IPS DF 19.7 (cell line): Measurements from ENCODE around the gene TMEM101.
A peak's percentile ranks its signal among the peaks of the same experiment; 100 is the strongest.
"Not testable (repeated sequence)": the region's sequence is repeated elsewhere in the genome, so short reads cannot be mapped to it uniquely, and the experiment has no call there.

Experiments used
- DNase-seq: peaks from one replicate; pipeline ENCODE4 v3.0.0-alpha.2; 2013; ENCODE audit warnings: low read depth, low spot score

TMEM101 gene

GRCh38 chr17:44014437-44015172, at the start of gene TMEM101:
Gene TMEM101, minus strand, starts transcription at chr17:44014963. Its CDS starts 11 bp downstream, at chr17:44014952.
- peak; percentile 85 for DNase-seq

- no peak for DNase-seq
Observed at GRCh38 chr17:44063704-44064639, 49.2 kb upstream of the TMEM101 start.

- DNase-seq: no peak
Observed at GRCh38 chr17:44062871-44063270, 48.1 kb upstream of the TMEM101 start.

- DNase-seq: no peak
Observed at GRCh38 chr17:44061446-44061845, 46.7 kb upstream of the TMEM101 start.

- no peak for DNase-seq
Observed at GRCh38 chr17:44059101-44059892, 44.5 kb upstream of the TMEM101 start.

- DNase-seq: no peak
Observed at GRCh38 chr17:44053125-44053872, 38.5 kb upstream of the TMEM101 start.

- no peak for DNase-seq
Observed at GRCh38 chr17:44049294-44050060, 34.7 kb upstream of the TMEM101 start.

GRCh38 chr17:44046893-44047292, 32.1 kb upstream of the TMEM101 start:
- DNase-seq: not testable (repeated sequence)

GRCh38 chr17:44045486-44045885, 30.7 kb upstream of the TMEM101 start:
- DNase-seq: no peak

GRCh38 chr17:44044071-44044470, 29.3 kb upstream of the TMEM101 start:
- DNase-seq: no peak

- DNase-seq: no peak
Observed at GRCh38 chr17:44043272-44043696, 28.5 kb upstream of the TMEM101 start.

- no peak for DNase-seq
Observed at GRCh38 chr17:44039829-44040635, 25.3 kb upstream of the TMEM101 start.

- DNase-seq: no peak
Observed at GRCh38 chr17:44038604-44039011, 23.8 kb upstream of the TMEM101 start.

- DNase-seq: no peak
Observed at GRCh38 chr17:44037471-44037870, 22.7 kb upstream of the TMEM101 start.

GRCh38 chr17:44034688-44035087, 19.9 kb upstream of the TMEM101 start:
- not testable (repeated sequence) for DNase-seq

GRCh38 chr17:44033861-44034408, 19.2 kb upstream of the TMEM101 start:
- no peak for DNase-seq

GRCh38 chr17:44030482-44030881, 15.7 kb upstream of the TMEM101 start:
- DNase-seq: no peak

- no peak for DNase-seq
Observed at GRCh38 chr17:44029736-44030135, 15.0 kb upstream of the TMEM101 start.

- DNase-seq: no peak
Observed at GRCh38 chr17:44024853-44025252, 10.1 kb upstream of the TMEM101 start.
